ENCODE data around the gene MRPL10.

GRCh38 chr17:47800686-47801085 lies 30.7 kb downstream of the MRPL10 start:
- no peak for TF ChIP-seq ZNF274 (IDR thresholded peaks at IDR 0.05; ENCODE audit: low read depth, low read length)
- TF ChIP-seq SUZ12 (IDR thresholded peaks at IDR 0.05; ENCODE audit: extremely low read depth, insufficient read depth, insufficient read length), result no peak
